Transverse colon (tissue), 4 donors: ENCODE data around the gene TPH2. TPM values are rescaled to one million over a fixed set of nuclear protein-coding genes. Genes with fewer than 3 reads are reported as not detected.

Experiments used
- DNase-seq: peaks from one replicate; pipeline ENCODE4 v3.0.0-alpha.2; 2019
- H3K27ac ChIP-seq, 4 donors: fragments of 200-600 bp; sonication (generic); 2 replicates each; pipeline ENCODE4 v1.5.1; 2016 to 2018; ENCODE audit warnings: inconsistent platforms in 4 of 4
- H3K27me3 ChIP-seq: fragments of 200-600 bp; sonication (generic); 2 replicates; pipeline ENCODE4 v1.5.1; 2017; ENCODE audit warnings: inconsistent platforms
- H3K36me3 ChIP-seq, 4 donors: fragments of 200-600 bp; sonication (generic); 2 replicates each; pipeline ENCODE4 v1.5.1; 2017 to 2019; ENCODE audit warnings: inconsistent platforms in 4 of 4
- H3K4me1 ChIP-seq, 4 donors: fragments of 200-600 bp; sonication (generic); 2 replicates each; pipeline ENCODE4 v1.5.1; 2017 to 2020; ENCODE audit warnings: inconsistent platforms in 4 of 4
- H3K4me3 ChIP-seq, 4 donors: fragments of 200-600 bp; sonication (generic); 1 replicate in 1 of 4; 2 replicates in 3 of 4; pipeline versions ENCODE4 v1.5.1 to v1.6.1; 2017 to 2019; ENCODE audit warnings: inconsistent platforms in 4 of 4
- H3K9me3 ChIP-seq, 2 donors: fragments of 200-600 bp; sonication (generic); 2 replicates each; pipeline ENCODE4 v1.5.1; 2017 to 2019; ENCODE audit warnings: inconsistent platforms in 2 of 2
- EP300 ChIP-seq: sonication (generic); formaldehyde crosslinking; IDR thresholded peaks from one replicate; pipeline ENCODE4 v1.6.1; 2017; ENCODE audit warnings: antibody characterized with exemption, low read depth
- POLR2A ChIP-seq: fragments of 450-650 bp; IDR thresholded peaks from one replicate; pipeline ENCODE4 v1.6.1; 2016; ENCODE audit warnings: antibody characterized with exemption, mild to moderate bottlenecking, moderate library complexity
- POLR2AphosphoS5 ChIP-seq, 3 donors: sonication (generic); formaldehyde crosslinking; IDR thresholded peaks; one replicate each; pipeline ENCODE4 v1.6.1; 2016; ENCODE audit warnings: antibody characterized with exemption in 3 of 3
- whole genome bisulfite sequencing, 2 donors: methylation state at CpG; one replicate each; pipeline ENCODE4 v1.1.5; 2018; ENCODE audit warnings: low coverage in 1 of 2; 5-methylcytosine and 5-hydroxymethylcytosine counted together
- in situ Hi-C, 4 donors: fragments of 200-750 bp; cut with MboI; loops; one replicate each; pipeline versions ENCODE4 v1.15.0 to v1.15.1; 2017; ENCODE audit warnings: low sequenced_read_pairs in 3 of 4, low pct_ligation_motif_present in 1 of 4, low pct_unique_long_range_greater_than_20kb in 1 of 4
- intact Hi-C: fragments of 100-400 bp; cut with DNase I; formaldehyde crosslinking; loops from one replicate; pipeline ENCODE4 v1.15.1; 2023; ENCODE audit warnings: low total_unique reads
- total RNA-seq, 4 donors: library from RNA; depleted of rRNA; stranded (reverse); fragments of >200 nt; gene quantifications; one replicate each; pipeline ENCODE4 v1.1.0, GENCODE V29; 2016
- TF ChIP-seq, protein P1 (sequence below), 5 experiments: fragments of 200-600 bp in 3 of 5; fragments of 450-650 bp in 2 of 5; sonication (generic) in 3 of 5; IDR thresholded peaks; 1 replicate in 2 of 5; 2 replicates in 3 of 5; pipeline ENCODE4 v1.5.1; 2016 to 2017; ENCODE audit warnings: antibody characterized with exemption in 5 of 5, inconsistent platforms in 3 of 5, mild to moderate bottlenecking in 2 of 5, moderate library complexity in 1 of 5

Gene TPH2
- total RNA-seq, 4 donors from 2014 or later: not detected

DNA sequence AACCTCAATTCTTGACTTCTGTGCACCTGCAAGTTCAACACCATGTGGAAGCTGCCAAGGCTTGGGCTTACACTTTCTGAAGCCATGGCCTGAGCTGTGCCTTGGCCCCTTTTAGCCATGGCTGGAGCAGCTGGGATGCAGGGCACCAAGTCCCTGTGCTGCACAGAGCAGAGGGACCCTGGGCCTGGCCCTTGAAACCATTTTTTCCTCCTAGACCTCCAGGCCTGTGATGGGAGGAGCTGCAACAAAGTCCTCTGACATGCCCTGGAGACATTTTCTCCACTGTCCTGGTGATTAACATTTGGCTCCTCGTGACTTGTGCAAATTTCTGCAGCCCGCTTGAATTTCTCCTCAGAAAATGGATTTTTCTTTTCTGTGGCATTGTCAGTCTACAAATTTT lies 132.4 kb downstream of the TPH2 start:
- Histone ChIP-seq H3K27ac (no peak overlapping the region), H3K4me3 (no peak overlapping the region), H3K36me3 (no peaks in the 10 kb centered on the region), H3K9me3 (peaks cover 0 to 4% of the 10 kb centered on the region in 2 donors), H3K27me3 (no peaks in the 10 kb centered on the region), H3K4me1 (no peaks in the 10 kb centered on the region)
- TF ChIP-seq POLR2AphosphoS5 (IDR thresholded peaks at IDR 0.05) (no peak), EP300 (no peak), POLR2A (no peak)
- TF ChIP-seq, protein P1, sequence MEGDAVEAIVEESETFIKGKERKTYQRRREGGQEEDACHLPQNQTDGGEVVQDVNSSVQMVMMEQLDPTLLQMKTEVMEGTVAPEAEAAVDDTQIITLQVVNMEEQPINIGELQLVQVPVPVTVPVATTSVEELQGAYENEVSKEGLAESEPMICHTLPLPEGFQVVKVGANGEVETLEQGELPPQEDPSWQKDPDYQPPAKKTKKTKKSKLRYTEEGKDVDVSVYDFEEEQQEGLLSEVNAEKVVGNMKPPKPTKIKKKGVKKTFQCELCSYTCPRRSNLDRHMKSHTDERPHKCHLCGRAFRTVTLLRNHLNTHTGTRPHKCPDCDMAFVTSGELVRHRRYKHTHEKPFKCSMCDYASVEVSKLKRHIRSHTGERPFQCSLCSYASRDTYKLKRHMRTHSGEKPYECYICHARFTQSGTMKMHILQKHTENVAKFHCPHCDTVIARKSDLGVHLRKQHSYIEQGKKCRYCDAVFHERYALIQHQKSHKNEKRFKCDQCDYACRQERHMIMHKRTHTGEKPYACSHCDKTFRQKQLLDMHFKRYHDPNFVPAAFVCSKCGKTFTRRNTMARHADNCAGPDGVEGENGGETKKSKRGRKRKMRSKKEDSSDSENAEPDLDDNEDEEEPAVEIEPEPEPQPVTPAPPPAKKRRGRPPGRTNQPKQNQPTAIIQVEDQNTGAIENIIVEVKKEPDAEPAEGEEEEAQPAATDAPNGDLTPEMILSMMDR (IDR thresholded peaks at IDR 0.05): no peak
- in situ Hi-C loops (no loop called here), intact Hi-C loops (loop anchor here (5.0 kb wide), 1 partner anchor 1936 kb away; no protein-coding TSS in a partner anchor)
- DNase-seq: no peak
- 88% methylated on average over 2 of the region's 2 CpGs; no CpG with 5 or more reads in 1 of the 2 donors for WGBS, 2 donors

DNA sequence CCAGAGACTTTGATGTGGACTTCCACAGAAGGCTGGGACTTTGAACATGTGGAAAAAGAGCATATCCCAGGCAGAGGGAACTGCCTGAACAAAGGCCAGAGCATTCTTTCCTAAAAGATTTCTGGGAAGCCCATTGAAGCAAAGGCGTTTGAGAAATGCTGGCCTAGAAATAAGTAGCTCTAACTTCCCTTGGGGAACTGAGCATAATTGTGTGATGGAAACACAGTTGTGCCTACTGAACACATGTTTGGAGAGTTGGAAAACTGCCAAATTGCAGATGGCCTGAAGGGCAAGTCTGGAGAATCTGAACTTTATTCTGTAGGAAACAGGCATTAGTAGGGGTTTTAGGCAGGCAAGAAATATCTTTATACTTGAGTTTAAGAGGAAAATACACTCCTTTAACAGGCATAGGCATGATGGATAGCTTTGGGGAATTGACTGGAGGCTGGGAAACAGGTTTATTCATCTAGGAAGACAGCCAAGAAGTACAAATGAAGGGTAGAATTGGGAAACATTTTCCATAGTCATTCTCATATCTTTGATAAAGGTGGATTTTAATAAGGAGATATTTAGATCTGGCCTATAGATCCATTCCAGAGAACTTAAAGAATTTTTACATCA lies 134.1 kb downstream of the TPH2 start:
- H3K36me3 ChIP-seq: no peaks in the 10 kb centered on the region
- 38 to 54% methylated on average over 1 of the region's 1 CpG for WGBS, 2 donors
- no peaks in the 10 kb centered on the region for H3K27me3 ChIP-seq
- DNase-seq: no peak
- H3K4me3 ChIP-seq: no peak overlapping the region
- H3K27ac ChIP-seq: no peak overlapping the region
- H3K4me1 ChIP-seq: no peaks in the 10 kb centered on the region
- no peak for TF ChIP-seq POLR2AphosphoS5 (IDR thresholded peaks at IDR 0.05)
- TF ChIP-seq EP300: no peak
- TF ChIP-seq, protein P1 (IDR thresholded peaks at IDR 0.05): no peak
- no peak for TF ChIP-seq POLR2A
- in situ Hi-C loops (no loop called here), intact Hi-C loops (loop anchor here (5.0 kb wide), 1 partner anchor 1935 kb away; no protein-coding TSS in a partner anchor)
- H3K9me3 ChIP-seq: peaks cover 0 to 4% of the 10 kb centered on the region in 2 donors

DNA sequence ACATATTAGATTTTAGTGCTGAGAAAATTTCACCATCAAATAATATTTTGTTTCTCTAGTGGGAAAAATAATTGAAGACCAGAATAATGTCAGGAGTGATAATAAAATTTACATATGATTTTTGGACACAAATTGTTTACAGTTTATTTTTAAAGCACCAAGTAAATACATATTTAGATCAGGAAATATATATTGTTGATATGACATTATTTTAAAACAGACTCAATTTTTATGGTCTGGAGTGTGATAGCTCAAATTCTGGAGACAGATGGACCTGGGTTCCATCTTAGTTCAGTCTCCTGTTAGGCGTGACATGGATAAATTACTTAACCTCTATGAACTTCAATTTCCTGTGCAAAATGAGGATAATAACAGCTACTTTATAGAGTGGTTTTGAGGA lies 135.4 kb downstream of the TPH2 start:
- H3K4me3 ChIP-seq: no peak overlapping the region
- H3K36me3 ChIP-seq: no peaks in the 10 kb centered on the region
- intact Hi-C loops: loop anchor here (5.0 kb wide), 1 partner anchor 1933 kb away; no protein-coding TSS in a partner anchor
- peaks cover 0 to 4% of the 10 kb centered on the region in 2 donors for H3K9me3 ChIP-seq
- WGBS, 2 donors: 57 to 74% methylated on average over 1 of the region's 1 CpG
- H3K4me1 ChIP-seq: no peaks in the 10 kb centered on the region
- H3K27me3 ChIP-seq: no peaks in the 10 kb centered on the region
- no peak for DNase-seq
- no peak overlapping the region for H3K27ac ChIP-seq
- TF ChIP-seq POLR2A: no peak
- TF ChIP-seq, protein P1 (IDR thresholded peaks at IDR 0.05): no peak
- no peak for TF ChIP-seq POLR2AphosphoS5 (IDR thresholded peaks at IDR 0.05)
- in situ Hi-C loops: no loop called here

DNA sequence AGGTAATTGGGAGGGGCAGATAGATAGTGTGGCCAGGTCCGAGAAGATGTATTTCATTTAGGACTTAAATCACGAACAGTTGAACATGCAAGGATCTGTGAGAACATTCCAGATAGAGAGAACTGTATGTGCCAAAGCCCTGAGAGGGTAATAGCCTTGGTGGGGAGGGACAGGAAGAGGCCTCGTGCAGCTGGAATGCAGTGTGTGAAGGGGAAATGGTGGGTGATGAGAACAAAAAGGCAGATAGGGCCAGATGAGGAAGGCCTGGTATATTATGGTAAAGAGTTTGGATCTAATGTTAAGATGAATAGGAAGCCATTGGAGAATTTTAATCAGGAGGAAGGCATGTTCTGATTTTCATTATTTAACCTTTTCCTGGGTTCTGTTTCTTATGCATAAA lies 136.3 kb downstream of the TPH2 start:
- H3K36me3 ChIP-seq: no peaks in the 10 kb centered on the region
- TF ChIP-seq POLR2A: no peak
- TF ChIP-seq, protein P1 (IDR thresholded peaks at IDR 0.05): no peak
- TF ChIP-seq EP300: no peak
- no peak for TF ChIP-seq POLR2AphosphoS5 (IDR thresholded peaks at IDR 0.05)
- no peak for DNase-seq
- in situ Hi-C loops: no loop called here
- WGBS, 2 donors: 53 to 57% methylated on average over 3 of the region's 3 CpGs
- peaks cover 0 to 4% of the 10 kb centered on the region in 2 donors for H3K9me3 ChIP-seq
- H3K4me1 ChIP-seq: no peaks in the 10 kb centered on the region
- no peak overlapping the region for H3K4me3 ChIP-seq
- no peaks in the 10 kb centered on the region for H3K27me3 ChIP-seq
- no peak overlapping the region for H3K27ac ChIP-seq
- intact Hi-C loops: loop anchor here (5.0 kb wide), 1 partner anchor 1932 kb away; no protein-coding TSS in a partner anchor
